HepG2 (cell line): Measurements from ENCODE around the gene HDAC8. TPM values are rescaled to one million over a fixed set of nuclear protein-coding genes. Genes with fewer than 3 reads are reported as not detected.
"Not testable (repeated sequence)": the region's sequence is repeated elsewhere in the genome, so short reads cannot be mapped to it uniquely, and the experiment has no call there.

Experiments used
- ATAC-seq: fragments of 200-7000 bp; cut with Tn5 transposase; 3 replicates; pipeline ENCODE4 v1.9.1; 2020; ENCODE audit warnings: mild to moderate bottlenecking, moderate library complexity
- BruUV-seq: library from RNA; stranded (reverse); fragments of 400-500 nt; replicated peaks from 2 replicates; lab custom pipeline; 2021; lab: Mats Ljungman, UMichigan
- CTCF ChIA-PET: fragments of 300-600 bp; formaldehyde crosslinking; extraction: SDS; loops from one replicate; lab custom pipeline; 2021; ENCODE audit warnings: low total read pairs, inconsistent platforms, low intra/inter-chr PET ratio; lab: Yijun Ruan, JAX
- POLR2A ChIA-PET: fragments of 350-600 bp; sonication (Branson Sonifier 250); formaldehyde crosslinking; loops from one replicate; lab custom pipeline; 2020; ENCODE audit warnings: antibody characterized with exemption, inconsistent platforms; lab: Yijun Ruan, JAX
- DNase-seq: peaks from one replicate; pipeline ENCODE4 v3.0.0-alpha.2; 2015; ENCODE audit warnings: low spot score
- FAIRE-seq: peaks from 3 replicates; lab custom pipeline; 2011; peaks lifted over from hg19 to GRCh38; lab: Jason Lieb, UNC
- H2AFZ ChIP-seq: one replicate; pipeline ENCODE4 v1.6.1; 2011; ENCODE audit warnings: low read length, inconsistent platforms
- H3K27ac ChIP-seq: fragments of 300-600 bp; 3 replicates; pipeline ENCODE4 v1.8.0; 2011; ENCODE audit warnings: mixed run types, mild to moderate bottlenecking, mixed read lengths, low read length, inconsistent platforms; ENCODE audit not compliant: insufficient read depth; ENCODE audit errors: extremely low read length
- H3K27me3 ChIP-seq, 2 experiments: fragments of 200-600 bp in 1 of 2; 2 replicates in 1 of 2; 3 replicates in 1 of 2; pipeline versions ENCODE4 v1.6.0 to v1.8.0; 2011; ENCODE audit warnings: low read length in 2 of 2, mild to moderate bottlenecking in 2 of 2, moderate library complexity in 2 of 2, inconsistent platforms in 1 of 2; ENCODE audit not compliant: insufficient read depth in 2 of 2, control insufficient read depth in 1 of 2
- H3K36me3 ChIP-seq, 2 experiments: fragments of 200-600 bp in 1 of 2; replicated peaks in 1 of 2; 2 replicates in 1 of 2; 3 replicates in 1 of 2; pipeline versions ENCODE4 v1.5.1 to v1.8.0; 2011; ENCODE audit warnings: low read length in 2 of 2, inconsistent platforms in 1 of 2; ENCODE audit not compliant: insufficient read depth in 2 of 2, control insufficient read depth in 1 of 2
- H3K4me1 ChIP-seq: 2 replicates; pipeline ENCODE4 v1.5.1; 2012; ENCODE audit warnings: low read length, inconsistent platforms; ENCODE audit not compliant: insufficient read depth
- H3K4me2 ChIP-seq: 2 replicates; pipeline ENCODE4 v1.6.0; 2011; ENCODE audit warnings: low read depth, low read length, inconsistent platforms
- H3K4me3 ChIP-seq, 3 experiments: fragments of 200-600 bp in 1 of 3; sonication (generic), shearing (Covaris generic) in 1 of 3; replicated peaks in 1 of 3; 2 replicates each; pipeline ENCODE4 v1.5.1; 2011 to 2016; ENCODE audit warnings: low read length in 3 of 3, inconsistent platforms in 2 of 3, low read depth in 2 of 3, mild to moderate bottlenecking in 2 of 3, control low read depth in 1 of 3, mixed read lengths in 1 of 3; ENCODE audit not compliant: insufficient read depth in 1 of 3
- H3K79me2 ChIP-seq: one replicate; pipeline ENCODE4 v1.6.1; 2011; ENCODE audit warnings: low read length, inconsistent platforms; ENCODE audit not compliant: insufficient read depth
- H3K9ac ChIP-seq: 2 replicates; pipeline ENCODE4 v1.6.0; 2011; ENCODE audit warnings: mild to moderate bottlenecking, low read depth, low read length, inconsistent platforms; ENCODE audit not compliant: insufficient read depth
- H3K9me3 ChIP-seq: 2 replicates; pipeline ENCODE4 v1.5.1; 2012; ENCODE audit warnings: mild to moderate bottlenecking, low read length
- H4K20me1 ChIP-seq: 2 replicates; pipeline ENCODE4 v1.6.0; 2011; ENCODE audit warnings: inconsistent platforms, mild to moderate bottlenecking, low read length, moderate library complexity; ENCODE audit not compliant: insufficient read depth
- KDM1A ChIP-seq: IDR thresholded peaks from 2 replicates; pipeline ENCODE4 v1.6.1; 2016; ENCODE audit warnings: missing compliant biosample characterization
- NR2C2 ChIP-seq: sonication (generic); formaldehyde crosslinking; IDR thresholded peaks from 2 replicates; pipeline ENCODE4 v1.4.0; 2020; ENCODE audit warnings: missing genetic modification reagents, mild to moderate bottlenecking, moderate library complexity, borderline replicate concordance
- ZBTB14 ChIP-seq: sonication (generic); formaldehyde crosslinking; IDR thresholded peaks from 2 replicates; pipeline ENCODE4 v1.4.0; 2020; ENCODE audit warnings: missing genetic modification reagents
- ZNF275 ChIP-seq: sonication (generic); formaldehyde crosslinking; IDR thresholded peaks from 2 replicates; pipeline ENCODE4 v1.8.0; 2022; ENCODE audit warnings: missing genetic modification reagents, mild to moderate bottlenecking, inconsistent platforms, borderline replicate concordance
- ZNF747 ChIP-seq: sonication (generic); formaldehyde crosslinking; IDR thresholded peaks from 2 replicates; pipeline ENCODE4 v1.8.1; 2023; ENCODE audit warnings: missing genetic modification reagents, mild to moderate bottlenecking, borderline replicate concordance
- WGBS: methylation state at CpG from one replicate; pipeline ENCODE4 v1.1.6; 2017; ENCODE audit warnings: low lambda C conversion rate; 5-methylcytosine and 5-hydroxymethylcytosine counted together
- in situ Hi-C: cut with HindIII; loops from 2 replicates; pipeline ENCODE4 v1.10.0; 2017; ENCODE audit warnings: low pct_unique_long_range_greater_than_20kb; ENCODE audit not compliant: extremely low pct_ligation_motif_present
- intact Hi-C: fragments of 100-400 bp; cut with micrococcal nuclease; formaldehyde crosslinking; loops from one replicate; pipeline ENCODE4 v1.10.0; 2022; ENCODE audit not compliant: unreplicated experiment
- polyA plus RNA-seq, 8 experiments: library from polyadenylated mRNA; depleted of rRNA in 3 of 8; stranded (reverse) in 7 of 8; unstranded in 1 of 8; fragments of >200 nt; fragmentation: Illumina TruSeq in 4 of 8; extraction: Trizol in 4 of 8; gene quantifications; 2 replicates each; pipeline versions ENCODE4 v1.2.1 to v1.2.3, GENCODE V29; 2011 to 2016; ENCODE audit warnings: low read depth in 4 of 8, missing spikeins in 1 of 8, mixed read lengths in 1 of 8; ENCODE audit not compliant: insufficient read depth in 1 of 8
- total RNA-seq, 5 experiments: library from RNA; depleted of rRNA; stranded (reverse); fragments of >200 nt; fragmentation: Illumina TruSeq; extraction: Trizol; gene quantifications; 2 replicates each; pipeline ENCODE4 v1.2.3, GENCODE V29; 2016; ENCODE audit warnings: low read depth in 1 of 5

Gene HDAC8
- total and polyA plus RNA-seq, 2 of the 13 experiments (the other 11 are each of a cell fraction or from before 2014, with no cell fraction given): 13.7 to 28.6 TPM

- no peak overlapping the region for H3K9ac ChIP-seq
- H2AFZ ChIP-seq: no peak overlapping the region
- H3K4me1 ChIP-seq: no peaks in the 10 kb centered on the region
- CTCF ChIA-PET: no interaction called here
- DNase-seq: no peak
- no peaks in the 10 kb centered on the region for H3K79me2 ChIP-seq
- H3K36me3 ChIP-seq: 0 out of 5 replicates have a peak, but pooled peaks cover 0 to 3% of the 10 kb centered on the region in 2 experiments
- FAIRE-seq: no peak
- POLR2A ChIA-PET: no interaction called here
- TF ChIP-seq ZNF275 (CRISPR knock-in tag): no peak
- TF ChIP-seq ZBTB14 (CRISPR knock-in tag): no peak
- no peak for TF ChIP-seq ZNF747 (CRISPR knock-in tag)
- no peak for TF ChIP-seq NR2C2 (CRISPR knock-in tag)
- no peak for TF ChIP-seq KDM1A (CRISPR knock-in tag)
- BruUV-seq: no TSS peak
- no peaks in the 10 kb centered on the region for H3K9me3 ChIP-seq
- no peaks in the 10 kb centered on the region for H4K20me1 ChIP-seq
- in situ Hi-C loops (no loop called here), intact Hi-C loops (no loop called here)
- H3K4me3 ChIP-seq: no peak overlapping the region
- WGBS: 100% methylated on average over 1 of the region's 1 CpG
- no peak overlapping the region for H3K27ac ChIP-seq
- H3K27me3 ChIP-seq: no peaks in the 10 kb centered on the region
- no peak overlapping the region for H3K4me2 ChIP-seq
- no peak for ATAC-seq
These were observed 80.1 kb downstream of the HDAC8 start for GRCh38 chrX:72492499-72492898.

- in situ Hi-C loops, H2AFZ ChIP-seq, H3K4me2 ChIP-seq, FAIRE-seq, BruUV-seq, H4K20me1 ChIP-seq, H3K9ac ChIP-seq, H3K27me3 ChIP-seq, ATAC-seq, H3K27ac ChIP-seq, H3K4me1 ChIP-seq, CTCF ChIA-PET, POLR2A ChIA-PET, H3K9me3 ChIP-seq, H3K36me3 ChIP-seq, H3K79me2 ChIP-seq, H3K4me3 ChIP-seq, intact Hi-C loops, DNase-seq: not testable (repeated sequence)
- 96% methylated on average over 3 of the region's 6 CpGs for WGBS
These were observed 82.4 kb downstream of the HDAC8 start for GRCh38 chrX:72490221-72490620.
